ENCODE data around the gene MLF2.
"Not testable (repeated sequence)": the region's sequence is repeated elsewhere in the genome, so short reads cannot be mapped to it uniquely, and the experiment has no call there.

The MLF2 gene

GRCh38 chr12:6729186-6729585, 23.8 kb downstream of the MLF2 start:
- DNase-seq = no peak

GRCh38 chr12:6725350-6725749, 27.6 kb downstream of the MLF2 start:
- no peak for DNase-seq

- DNase-seq = no peak
Observed at GRCh38 chr12:6724409-6724797, 28.5 kb downstream of the MLF2 start.

- DNase-seq = peak; percentile 93
Observed at GRCh38 chr12:6723607-6724408, 29.1 kb downstream of the MLF2 start, which contains the start of gene COPS7A. TSS of gene COPS7A (plus strand) at chr12:6724046. CDS start at chr12:6724657, 611 bp downstream.

GRCh38 chr12:6722863-6723262, 30.1 kb downstream of the MLF2 start:
- no peak for DNase-seq

GRCh38 chr12:6716874-6717437, 36.0 kb downstream of the MLF2 start:
- DNase-seq = no peak

- not testable (repeated sequence) for DNase-seq
Observed at GRCh38 chr12:6716031-6716873, 36.7 kb downstream of the MLF2 start.

GRCh38 chr12:6708960-6709394, 44.0 kb downstream of the MLF2 start:
- DNase-seq = no peak

GRCh38 chr12:6708351-6708750, 44.6 kb downstream of the MLF2 start:
- not testable (repeated sequence) for DNase-seq

GRCh38 chr12:6703631-6704030, 49.3 kb downstream of the MLF2 start:
- DNase-seq = no peak

GRCh38 chr12:6701078-6701768, 51.7 kb downstream of the MLF2 start:
- DNase-seq = no peak

GRCh38 chr12:6700646-6701051, 52.3 kb downstream of the MLF2 start, which contains the start of gene PIANP:
TSS of gene PIANP (minus strand) at chr12:6700815. CDS start at chr12:6698061, 2,754 bp downstream.
- no peak for DNase-seq

GRCh38 chr12:6699989-6700645, 52.8 kb downstream of the MLF2 start:
- no peak for DNase-seq

GRCh38 chr12:6699259-6699988, 53.5 kb downstream of the MLF2 start:
- no peak for DNase-seq

- DNase-seq = no peak
Observed at GRCh38 chr12:6698352-6699046, 54.4 kb downstream of the MLF2 start.
